ENCODE measurements around the gene HES1.

HES1 gene

GRCh38 chr3:194129581-194130133 is 6.3 kb upstream of the HES1 start:
- DNase-seq: no peak

- no peak for DNase-seq
These were observed 5.8 kb upstream of the HES1 start for GRCh38 chr3:194130188-194130587.

- peak; percentile 75 for DNase-seq
These were observed 5.0 kb upstream of the HES1 start for GRCh38 chr3:194130807-194131589.

- no peak for DNase-seq
These were observed 3.3 kb upstream of the HES1 start for GRCh38 chr3:194132465-194133286.

- no peak for DNase-seq
These were observed 2.2 kb upstream of the HES1 start for GRCh38 chr3:194133661-194134230.

- DNase-seq: no peak
These were observed 1.7 kb upstream of the HES1 start for GRCh38 chr3:194134231-194134756.

GRCh38 chr3:194134757-194135515 is 1.0 kb upstream of the HES1 start:
- DNase-seq: peak; percentile 77

GRCh38 chr3:194135516-194135805 is 487 bp upstream of the HES1 start:
- no peak for DNase-seq

GRCh38 chr3:194136519-194137007 is 615 bp downstream of the HES1 start:
- no peak for DNase-seq

- DNase-seq: no peak
These were observed 1.1 kb downstream of the HES1 start for GRCh38 chr3:194137008-194137505.

GRCh38 chr3:194137506-194138474 is 1.8 kb downstream of the HES1 start:
- peak; percentile 40 for DNase-seq

GRCh38 chr3:194138732-194139070 is 2.8 kb downstream of the HES1 start:
- DNase-seq: no peak

GRCh38 chr3:194139071-194139813 is 3.3 kb downstream of the HES1 start:
- DNase-seq: no peak

GRCh38 chr3:194139814-194140391 is 4.0 kb downstream of the HES1 start:
- no peak for DNase-seq

- no peak for DNase-seq
These were observed 4.8 kb downstream of the HES1 start for GRCh38 chr3:194140520-194141414.

- peak; percentile 60 for DNase-seq
These were observed 5.6 kb downstream of the HES1 start for GRCh38 chr3:194141415-194142155.

- no peak for DNase-seq
These were observed 6.4 kb downstream of the HES1 start for GRCh38 chr3:194142156-194142910.

Data from NCI-H748 treated with DMSO at 0.1 percent for 48 hours (cell line).